Left colon (tissue), 2 donors: ENCODE measurements around the gene SCP2D1. TPM values are rescaled to one million over a fixed set of nuclear protein-coding genes. Genes with fewer than 3 reads are reported as not detected.

Experiments
- ATAC-seq: fragments of 200-7000 bp; cut with Tn5 transposase; one replicate; pipeline ENCODE4 v1.9.1; 2020; ENCODE audit warnings: mild to moderate bottlenecking, moderate library complexity
- DNase-seq, 2 donors: peaks; one replicate each; pipeline ENCODE4 v3.0.0-alpha.2; 2020
- intact Hi-C, 2 donors: fragments of 100-400 bp; cut with DNase I in 1 of 2; cut with micrococcal nuclease in 1 of 2; formaldehyde crosslinking; loops; one replicate each; pipeline versions ENCODE4 v1.11.2 to v1.14.0; 2022; cut with DNase I, micrococcal nuclease
- total RNA-seq, 2 donors: library from RNA; stranded (reverse); fragmentation: NEBNext Ultra II Directional; extraction: Animal tissue kit (Norgen Biotek cat#: 25700); gene quantifications; one replicate each; pipeline ENCODE4 v1.2.1, GENCODE V29; 2021
- donor health status: DM: no; HTN: no; CAD: no.
- donor health status: DM: yes; HTN: yes; CAD: no.

The SCP2D1 gene
- total RNA-seq, 2 donors from 2014 or later, result not detected

- intact Hi-C loops, result no loop called here
- ATAC-seq, result no peak
- DNase-seq, result no peak
Observed at GRCh38 chr20:18853946-18854646, 40.5 kb downstream of the SCP2D1 start.

GRCh38 chr20:18855882-18856281 is 42.3 kb downstream of the SCP2D1 start:
- no peak for ATAC-seq
- intact Hi-C loops, result no loop called here
- DNase-seq, result no peak

GRCh38 chr20:18856873-18857272 is 43.3 kb downstream of the SCP2D1 start:
- DNase-seq (no peak), ATAC-seq (no peak)
- intact Hi-C loops, result no loop called here

GRCh38 chr20:18857640-18858039 is 44.1 kb downstream of the SCP2D1 start:
- intact Hi-C loops, result no loop called here
- DNase-seq (no peak), ATAC-seq (no peak)

- DNase-seq, result no peak
- no peak for ATAC-seq
- intact Hi-C loops, result no loop called here
Observed at GRCh38 chr20:18858816-18859215, 45.2 kb downstream of the SCP2D1 start.

Other genes starting within 250 kb of the SCP2D1 start
- 10 to 100 TPM; 63.0 to 63.3 TPM for gene SMIM26, start 246.4 kb upstream of the SCP2D1 start, total RNA-seq
- gene DTD1, start 225.7 kb upstream of the SCP2D1 start, total RNA-seq, result 10 to 100 TPM; 17.1 to 20.8 TPM